GM12864 (cell line): Measurements from ENCODE around the gene GRM8.

Experiments used
- DNase-seq: peaks from one replicate; pipeline ENCODE4 v3.0.0-alpha.2; 2011; ENCODE audit warnings: low read depth
- H3K4me3 ChIP-seq: 2 replicates; pipeline ENCODE4 v1.5.1; 2011; ENCODE audit warnings: mild to moderate bottlenecking, low read depth, low read length, control low read depth
- CTCF ChIP-seq: IDR thresholded peaks from 2 replicates; pipeline ENCODE4 v1.5.1; 2011; ENCODE audit warnings: low read depth, mild to moderate bottlenecking, moderate library complexity, low read length, control low read depth, inconsistent platforms; ENCODE audit errors: missing control alignments

GRM8 gene

DNA sequence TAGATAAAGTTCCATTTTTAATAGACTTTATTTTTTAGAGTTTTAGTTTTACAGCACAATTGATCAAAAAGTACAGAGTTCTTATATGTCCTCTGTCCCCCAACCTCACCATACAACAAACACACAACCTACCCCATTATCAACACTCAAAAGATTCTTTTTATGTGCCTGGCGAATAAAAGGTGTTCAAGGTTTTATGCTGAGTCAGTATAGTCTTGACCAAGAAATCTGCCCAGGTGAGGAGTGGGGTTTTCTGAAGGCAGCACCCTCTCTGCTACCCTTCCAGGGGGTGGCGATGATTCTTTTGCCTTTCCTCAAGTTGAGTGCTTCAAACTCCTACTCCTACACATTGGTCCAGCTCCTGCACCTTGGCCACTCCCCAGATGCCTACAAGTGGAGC lies 222.9 kb downstream of the GRM8 start:
- DNase-seq = no peak
- no peak overlapping the region for H3K4me3 ChIP-seq
- no peak for TF ChIP-seq CTCF

DNA sequence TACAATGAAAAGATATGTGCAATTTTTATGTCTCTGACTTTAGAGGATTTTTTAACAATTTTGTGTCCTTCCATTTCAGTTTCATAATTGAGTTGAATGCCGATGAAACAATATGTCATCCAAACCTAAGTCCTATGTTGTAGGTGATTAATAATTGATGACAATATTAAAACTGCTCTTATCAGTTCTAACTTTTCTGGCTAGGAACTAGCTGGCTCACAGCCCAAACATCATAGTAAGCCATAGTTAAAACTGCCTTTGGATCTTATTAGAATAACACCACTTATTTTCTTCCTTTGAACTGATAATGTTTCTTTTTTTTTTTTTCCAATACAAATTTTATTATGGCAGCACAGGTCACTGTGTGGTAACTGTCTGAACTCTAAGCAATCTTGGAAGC lies 230.9 kb downstream of the GRM8 start:
- no peak for DNase-seq
- no peak for TF ChIP-seq CTCF
- no peak overlapping the region for H3K4me3 ChIP-seq

DNA sequence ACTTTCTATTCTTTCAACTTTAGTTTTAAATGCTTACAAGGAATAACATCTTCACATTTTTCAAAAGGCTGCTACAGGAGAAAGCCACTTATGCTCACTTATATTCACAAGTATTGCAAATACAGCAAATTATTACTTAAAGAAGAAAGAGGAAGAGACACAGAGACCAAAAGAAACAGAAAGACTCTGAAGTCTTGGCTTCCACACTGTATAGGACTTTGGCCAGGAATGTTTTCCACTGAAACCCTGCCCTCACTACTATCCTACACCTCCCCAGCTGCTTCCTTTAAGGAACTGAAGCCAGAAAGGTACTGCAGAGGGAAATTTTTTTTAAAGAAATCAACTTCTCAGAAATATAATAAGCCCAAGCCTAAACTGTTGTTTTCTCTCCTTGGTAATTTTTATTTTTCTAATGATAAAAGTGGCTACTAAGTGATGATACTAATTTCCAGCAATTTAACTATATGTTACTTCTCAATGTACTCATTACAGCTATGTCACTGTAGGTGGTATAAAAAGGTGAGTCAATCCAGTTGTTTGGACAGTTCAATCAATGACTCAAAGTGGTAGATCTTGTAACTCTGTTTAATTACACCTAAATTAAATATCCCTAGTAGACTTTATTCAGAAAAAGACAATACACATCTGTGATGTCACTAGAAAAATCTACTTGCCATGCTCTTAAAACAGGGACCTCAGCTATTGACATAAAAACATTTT lies 231.6 kb downstream of the GRM8 start:
- no peak overlapping the region for H3K4me3 ChIP-seq
- DNase-seq = no peak
- TF ChIP-seq CTCF = no peak

- no peak for TF ChIP-seq CTCF
These were observed 233.9 kb downstream of the GRM8 start for GRCh38 chr7:127018889-127019288.

GRCh38 chr7:127017196-127017595 lies 235.5 kb downstream of the GRM8 start:
- no peak overlapping the region for H3K4me3 ChIP-seq
- DNase-seq = no peak
- no peak for TF ChIP-seq CTCF

More at GRCh38 chr7:127018889-127019288, 233.9 kb downstream of the GRM8 start:
- no peak overlapping the region for H3K4me3 ChIP-seq
- no peak for DNase-seq

- no peak for DNase-seq
- no peak for TF ChIP-seq CTCF
These were observed 252.0 kb downstream of the GRM8 start for GRCh38 chr7:127000725-127001124.

GRCh38 chr7:126996659-126997058 lies 256.1 kb downstream of the GRM8 start:
- TF ChIP-seq CTCF = no peak
- DNase-seq = no peak
- H3K4me3 ChIP-seq = no peak overlapping the region

More at GRCh38 chr7:127000725-127001124, 252.0 kb downstream of the GRM8 start:
- H3K4me3 ChIP-seq = no peak overlapping the region
